CD14-positive monocyte (primary cell): ENCODE results near the gene BLM. TPM values are rescaled to one million over a fixed set of nuclear protein-coding genes. Genes with fewer than 3 reads are reported as not detected.

Source experiments
- DNase-seq, 3 donors: peaks; one replicate each; pipeline ENCODE4 v3.0.0-alpha.2; 2011 to 2022
- H2AFZ ChIP-seq: 2 replicates; pipeline ENCODE4 v1.6.0; 2012; ENCODE audit warnings: mild to moderate bottlenecking, low read depth, low read length, inconsistent platforms; ENCODE audit not compliant: insufficient read depth, poor library complexity, severe bottlenecking
- H3K27ac ChIP-seq, 2 donors: 1 replicate in 1 of 2; 2 replicates in 1 of 2; pipeline ENCODE4 v1.5.1; 2012 to 2013; ENCODE audit warnings: low read length in 2 of 2, control low read depth in 1 of 2, inconsistent platforms in 1 of 2, low read depth in 1 of 2, mild to moderate bottlenecking in 1 of 2
- H3K27me3 ChIP-seq, 2 donors: one replicate each; pipeline versions ENCODE4 v1.6.0 to v1.6.1; 2011 to 2013; ENCODE audit warnings: low read length in 2 of 2; ENCODE audit not compliant: control insufficient read depth in 2 of 2, insufficient read depth in 2 of 2
- H3K36me3 ChIP-seq, 2 donors: replicated peaks in 1 of 2; 1 replicate in 1 of 2; 2 replicates in 1 of 2; pipeline versions ENCODE4 v1.5.1 to v1.6.1; 2012 to 2013; ENCODE audit warnings: low read length in 2 of 2, control low read depth in 1 of 2, inconsistent platforms in 1 of 2, mild to moderate bottlenecking in 1 of 2; ENCODE audit not compliant: insufficient read depth in 2 of 2, control insufficient read depth in 1 of 2
- H3K4me1 ChIP-seq, 2 donors: 1 replicate in 1 of 2; 2 replicates in 1 of 2; pipeline versions ENCODE4 v1.5.1 to v1.6.1; 2012 to 2013; ENCODE audit warnings: low read length in 2 of 2, control low read depth in 1 of 2, inconsistent platforms in 1 of 2, mild to moderate bottlenecking in 1 of 2, moderate library complexity in 1 of 2; ENCODE audit not compliant: insufficient read depth in 2 of 2, control insufficient read depth in 1 of 2
- H3K4me2 ChIP-seq: replicated peaks from 2 replicates; pipeline ENCODE3; 2012; ENCODE audit warnings: low read length, moderate library complexity, mild to moderate bottlenecking; ENCODE audit not compliant: poor library complexity, severe bottlenecking; ENCODE audit errors: extremely low read depth
- H3K4me3 ChIP-seq, 3 experiments: fragments of 200-600 bp in 1 of 3; sonication (generic) in 1 of 3; replicated peaks in 1 of 3; 1 replicate in 2 of 3; 2 replicates in 1 of 3; pipeline ENCODE4 v1.5.1; 2011 to 2013; ENCODE audit warnings: low read length in 3 of 3, mild to moderate bottlenecking in 3 of 3, control low read depth in 2 of 3, low read depth in 2 of 3, inconsistent platforms in 1 of 3, moderate library complexity in 1 of 3
- H3K79me2 ChIP-seq: 2 replicates; pipeline ENCODE4 v1.6.0; 2012; ENCODE audit warnings: mild to moderate bottlenecking, control low read depth, inconsistent platforms, low read length, moderate library complexity; ENCODE audit not compliant: insufficient read depth
- H3K9ac ChIP-seq: 2 replicates; pipeline ENCODE4 v1.6.0; 2017; ENCODE audit warnings: low read length, mild to moderate bottlenecking; ENCODE audit not compliant: insufficient read depth, poor library complexity, severe bottlenecking
- H3K9me3 ChIP-seq, 2 donors: replicated peaks in 1 of 2; 1 replicate in 1 of 2; 2 replicates in 1 of 2; pipeline versions ENCODE4 v1.5.1 to v1.6.1; 2012 to 2013; ENCODE audit warnings: low read length in 2 of 2, control low read depth in 1 of 2; ENCODE audit not compliant: control insufficient read depth in 1 of 2, insufficient read depth in 1 of 2
- H4K20me1 ChIP-seq: 2 replicates; pipeline ENCODE4 v1.6.0; 2012; ENCODE audit warnings: mild to moderate bottlenecking, low read length, control low read depth, moderate library complexity; ENCODE audit not compliant: insufficient read depth
- H3K27ac Mint-ChIP-seq, 7 donors: one replicate each; pipeline ENCODE4 v1.8.0; 2020; ENCODE audit warnings: mild to moderate bottlenecking in 7 of 7, mixed read lengths in 7 of 7, moderate library complexity in 6 of 7, inconsistent platforms in 2 of 7
- H3K27me3 Mint-ChIP-seq, 3 donors: one replicate each; pipeline ENCODE4 v1.8.0; 2021 to 2022; ENCODE audit warnings: low read depth in 3 of 3, mild to moderate bottlenecking in 3 of 3, mixed read lengths in 3 of 3, moderate library complexity in 3 of 3, inconsistent platforms in 1 of 3
- H3K36me3 Mint-ChIP-seq, 2 donors: one replicate each; pipeline ENCODE4 v1.8.0; 2020; ENCODE audit warnings: mixed read lengths in 2 of 2, inconsistent platforms in 1 of 2, mild to moderate bottlenecking in 1 of 2
- H3K4me1 Mint-ChIP-seq: one replicate; pipeline ENCODE4 v1.8.0; 2020; ENCODE audit warnings: mild to moderate bottlenecking, mixed read lengths
- H3K4me3 Mint-ChIP-seq, 2 donors: one replicate each; pipeline ENCODE4 v1.8.0; 2020; ENCODE audit warnings: mild to moderate bottlenecking in 2 of 2, mixed read lengths in 2 of 2, moderate library complexity in 1 of 2
- H3K9me3 Mint-ChIP-seq, 7 donors: one replicate each; pipeline ENCODE4 v1.8.0; 2020 to 2022; ENCODE audit warnings: mixed read lengths in 7 of 7, mild to moderate bottlenecking in 6 of 7, moderate library complexity in 6 of 7, inconsistent platforms in 2 of 7
- WGBS: methylation state at CpG from one replicate; pipeline ENCODE4 v1.1.5; 2013; ENCODE audit warnings: missing lambda C conversion rate; ENCODE audit not compliant: insufficient coverage; 5-methylcytosine and 5-hydroxymethylcytosine counted together
- intact Hi-C, 2 donors: fragments of 100-400 bp; cut with micrococcal nuclease; formaldehyde crosslinking; loops; one replicate each; pipeline versions ENCODE4 v1.15.0 to v1.15.1; 2023
- polyA plus RNA-seq, 3 donors: library from polyadenylated mRNA; depleted of rRNA in 1 of 3; unstranded in 2 of 3; stranded (reverse) in 1 of 3; fragments of 300-500 nt in 2 of 3; fragments of >200 nt in 1 of 3; fragmentation: Illumina TruSeq in 2 of 3; gene quantifications; 1 replicate in 2 of 3; 2 replicates in 1 of 3; pipeline ENCODE4 v1.2.3, GENCODE V29; 2012 to 2021
- TF ChIP-seq, protein P1 (sequence below): fragments of 200-600 bp; IDR thresholded peaks from one replicate; pipeline ENCODE4 v1.8.0; 2022; ENCODE audit warnings: antibody characterized with exemption, mild to moderate bottlenecking

BLM gene
- polyA plus RNA-seq, 3 donors: 0.69 to 2.3 (median 1.2) TPM

DNA sequence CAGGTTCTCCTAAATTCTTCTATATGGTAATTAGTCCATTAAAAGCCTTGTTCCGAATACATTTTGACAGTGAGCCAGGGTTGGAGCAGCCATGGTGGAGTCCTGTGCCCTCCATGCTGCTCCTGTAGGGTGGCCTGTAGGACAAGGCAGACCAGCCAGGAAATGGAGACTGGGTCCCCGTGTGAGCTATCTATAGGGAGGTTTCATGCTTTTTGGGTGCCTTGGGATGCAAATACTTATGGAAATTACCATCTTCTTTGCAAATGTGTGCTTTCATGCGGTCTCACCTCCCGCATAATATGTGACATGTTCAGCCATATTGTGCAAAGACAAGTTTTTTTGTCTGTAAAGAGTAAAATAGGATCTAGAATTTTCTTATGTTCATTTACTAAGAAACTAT, 93.2 kb downstream of the BLM start:
- H3K27me3 Mint-ChIP-seq: no peaks in the 10 kb centered on the region
- no peaks in the 10 kb centered on the region for H3K9me3 ChIP-seq
- TF ChIP-seq, protein P1, sequence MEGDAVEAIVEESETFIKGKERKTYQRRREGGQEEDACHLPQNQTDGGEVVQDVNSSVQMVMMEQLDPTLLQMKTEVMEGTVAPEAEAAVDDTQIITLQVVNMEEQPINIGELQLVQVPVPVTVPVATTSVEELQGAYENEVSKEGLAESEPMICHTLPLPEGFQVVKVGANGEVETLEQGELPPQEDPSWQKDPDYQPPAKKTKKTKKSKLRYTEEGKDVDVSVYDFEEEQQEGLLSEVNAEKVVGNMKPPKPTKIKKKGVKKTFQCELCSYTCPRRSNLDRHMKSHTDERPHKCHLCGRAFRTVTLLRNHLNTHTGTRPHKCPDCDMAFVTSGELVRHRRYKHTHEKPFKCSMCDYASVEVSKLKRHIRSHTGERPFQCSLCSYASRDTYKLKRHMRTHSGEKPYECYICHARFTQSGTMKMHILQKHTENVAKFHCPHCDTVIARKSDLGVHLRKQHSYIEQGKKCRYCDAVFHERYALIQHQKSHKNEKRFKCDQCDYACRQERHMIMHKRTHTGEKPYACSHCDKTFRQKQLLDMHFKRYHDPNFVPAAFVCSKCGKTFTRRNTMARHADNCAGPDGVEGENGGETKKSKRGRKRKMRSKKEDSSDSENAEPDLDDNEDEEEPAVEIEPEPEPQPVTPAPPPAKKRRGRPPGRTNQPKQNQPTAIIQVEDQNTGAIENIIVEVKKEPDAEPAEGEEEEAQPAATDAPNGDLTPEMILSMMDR: no peak
- H3K9me3 Mint-ChIP-seq: no peaks in the 10 kb centered on the region
- DNase-seq: no peak
- no peak overlapping the region for H3K4me3 ChIP-seq
- peak overlapping the region in 2 of 7 donors; percentile 50 to 82 for H3K27ac Mint-ChIP-seq
- H4K20me1 ChIP-seq: no peaks in the 10 kb centered on the region
- no peak overlapping the region for H2AFZ ChIP-seq
- intact Hi-C loops: loop anchor here in 1 of 2 donors (10.0 kb wide), 1 partner anchor 64 kb away; no protein-coding TSS in a partner anchor
- peaks cover 29 to 69% of the 10 kb centered on the region in 2 donors for H3K4me1 ChIP-seq
- peaks cover 25 to 34% of the 10 kb centered on the region in 2 donors for H3K36me3 Mint-ChIP-seq
- peaks cover 2 to 7% of the 10 kb centered on the region in 2 donors for H3K36me3 ChIP-seq
- H3K4me1 Mint-ChIP-seq: peaks cover 62% of the 10 kb centered on the region
- peak overlapping the region in 1 of 2 donors; percentile 68 for H3K27ac ChIP-seq
- H3K27me3 ChIP-seq: no peaks in the 10 kb centered on the region
- no peak overlapping the region for H3K9ac ChIP-seq
- peaks cover 11% of the 10 kb centered on the region for H3K79me2 ChIP-seq
- 100% methylated on average over 1 of the region's 4 CpGs for WGBS
- no peak overlapping the region for H3K4me3 Mint-ChIP-seq
- no peak overlapping the region for H3K4me2 ChIP-seq

DNA sequence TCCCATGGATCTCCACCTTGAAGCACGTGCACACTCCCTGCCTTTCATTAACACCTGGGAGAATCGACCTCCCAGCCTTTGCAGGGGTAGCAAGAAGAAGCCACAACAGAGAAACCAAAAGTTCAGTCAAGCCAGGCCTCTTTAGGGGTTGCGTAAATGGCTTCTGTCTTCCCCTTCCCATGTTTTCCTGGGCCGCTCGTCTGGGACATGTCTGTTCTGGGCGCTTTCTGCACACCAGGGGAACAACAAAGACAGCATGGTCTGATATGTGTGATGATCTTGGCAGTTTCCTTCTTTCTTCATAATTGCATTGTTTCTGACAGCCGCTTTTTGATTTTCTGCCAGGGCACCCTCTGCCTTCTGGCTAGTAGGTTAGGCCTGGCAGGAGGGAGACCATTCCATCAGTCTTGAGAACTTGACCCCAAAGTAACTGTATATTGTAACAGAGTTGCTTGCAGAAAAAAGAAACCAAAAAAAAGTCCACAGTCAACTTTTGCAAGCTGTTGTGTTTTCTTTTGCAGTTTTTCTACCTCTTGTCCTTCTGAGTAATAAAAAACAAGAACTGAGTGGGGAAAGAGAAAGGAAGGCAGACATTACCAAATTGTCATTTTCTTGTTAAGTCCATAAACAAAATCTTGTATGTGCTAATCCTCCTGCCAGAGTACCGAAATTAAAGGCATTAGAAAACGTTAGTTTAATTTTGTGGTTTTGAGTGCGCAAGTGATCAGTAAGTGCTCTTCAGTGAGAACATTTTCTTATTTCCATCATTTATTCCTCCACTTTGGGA, 95.2 kb downstream of the BLM start:
- DNase-seq: peak in 2 of 3 donors; percentile 27 to 48
- Mint-ChIP-seq H3K27ac (peak overlapping the region; percentile 78 to 93 (median 87)), H3K9me3 (no peaks in the 10 kb centered on the region), H3K4me1 (peaks cover 58% of the 10 kb centered on the region), H3K27me3 (no peaks in the 10 kb centered on the region), H3K4me3 (peak overlapping the region; percentile 35 to 82), H3K36me3 (peaks cover 25 to 43% of the 10 kb centered on the region in 2 donors)
- TF ChIP-seq, protein P1: no peak
- no peaks in the 10 kb centered on the region for H3K9me3 ChIP-seq
- peak overlapping the region; percentile 58 for H3K4me2 ChIP-seq
- intact Hi-C loops: loop anchor here in 1 of 2 donors (10.0 kb wide), 1 partner anchor 62 kb away; no protein-coding TSS in a partner anchor
- H4K20me1 ChIP-seq: no peaks in the 10 kb centered on the region
- WGBS: 19% methylated on average over 2 of the region's 10 CpGs
- H3K27me3 ChIP-seq: no peaks in the 10 kb centered on the region
- H3K9ac ChIP-seq: peak overlapping the region; percentile 27
- H3K79me2 ChIP-seq: peaks cover 11% of the 10 kb centered on the region
- H2AFZ ChIP-seq: peak overlapping the region; percentile 51
- H3K27ac ChIP-seq: peak overlapping the region; percentile 56 to 77
- H3K4me1 ChIP-seq: peaks cover 29 to 64% of the 10 kb centered on the region in 2 donors
- peak overlapping the region in 1 of 3 experiments; percentile 44 for H3K4me3 ChIP-seq
- H3K36me3 ChIP-seq: peaks cover 2 to 10% of the 10 kb centered on the region in 2 donors
